Vagina (tissue), 2 donors: ENCODE measurements around the gene HSPA12A. TPM values are rescaled to one million over a fixed set of nuclear protein-coding genes. Genes with fewer than 3 reads are reported as not detected.

Experiments
- DNase-seq, 2 donors: peaks; one replicate each; pipeline ENCODE4 v3.0.0-alpha.2; 2017; ENCODE audit errors: extremely low spot score in 2 of 2
- H3K27ac ChIP-seq: fragments of 200-600 bp; sonication (generic); one replicate; pipeline ENCODE4 v1.5.1; 2019
- H3K27me3 ChIP-seq: fragments of 200-600 bp; sonication (generic); one replicate; pipeline ENCODE4 v1.5.1; 2019
- H3K36me3 ChIP-seq, 2 donors: fragments of 200-600 bp; sonication (generic); one replicate each; pipeline ENCODE4 v1.5.1; 2017 to 2019
- H3K4me1 ChIP-seq: fragments of 200-600 bp; sonication (generic); one replicate; pipeline ENCODE4 v1.5.1; 2019
- H3K4me3 ChIP-seq, 2 donors: fragments of 200-600 bp; sonication (generic); 1 replicate in 1 of 2; 2 replicates in 1 of 2; pipeline ENCODE4 v1.5.1; 2016 to 2019
- H3K9me3 ChIP-seq: fragments of 200-600 bp; sonication (generic); one replicate; pipeline ENCODE4 v1.5.1; 2019
- POLR2A ChIP-seq, 2 donors: fragments of 450-650 bp; IDR thresholded peaks; one replicate each; pipeline ENCODE4 v1.6.1; 2017; ENCODE audit warnings: antibody characterized with exemption in 2 of 2, mild to moderate bottlenecking in 2 of 2, moderate library complexity in 2 of 2
- POLR2AphosphoS5 ChIP-seq, 2 donors: sonication (generic); formaldehyde crosslinking; IDR thresholded peaks; one replicate each; pipeline ENCODE4 v1.9.0; 2017; ENCODE audit warnings: antibody characterized with exemption in 2 of 2, mild to moderate bottlenecking in 2 of 2, low read depth in 1 of 2; ENCODE audit not compliant: insufficient read depth in 1 of 2
- intact Hi-C: fragments of 100-400 bp; cut with DNase I; formaldehyde crosslinking; loops from one replicate; pipeline ENCODE4 v1.15.1; 2023
- total RNA-seq: library from RNA; depleted of rRNA; stranded (reverse); fragments of >200 nt; gene quantifications from one replicate; pipeline ENCODE4 v1.2.3, GENCODE V29; 2016
- TF ChIP-seq, protein P1 (sequence below), 3 experiments: fragments of 450-650 bp in 2 of 3; fragments of 200-600 bp in 1 of 3; sonication (generic) in 1 of 3; IDR thresholded peaks; one replicate each; pipeline ENCODE4 v1.5.1; 2017 to 2019; ENCODE audit warnings: antibody characterized with exemption in 3 of 3, mild to moderate bottlenecking in 2 of 3, moderate library complexity in 2 of 3

HSPA12A gene
- total RNA-seq, 1 donor from 2014 or later: 28.7 TPM

DNA sequence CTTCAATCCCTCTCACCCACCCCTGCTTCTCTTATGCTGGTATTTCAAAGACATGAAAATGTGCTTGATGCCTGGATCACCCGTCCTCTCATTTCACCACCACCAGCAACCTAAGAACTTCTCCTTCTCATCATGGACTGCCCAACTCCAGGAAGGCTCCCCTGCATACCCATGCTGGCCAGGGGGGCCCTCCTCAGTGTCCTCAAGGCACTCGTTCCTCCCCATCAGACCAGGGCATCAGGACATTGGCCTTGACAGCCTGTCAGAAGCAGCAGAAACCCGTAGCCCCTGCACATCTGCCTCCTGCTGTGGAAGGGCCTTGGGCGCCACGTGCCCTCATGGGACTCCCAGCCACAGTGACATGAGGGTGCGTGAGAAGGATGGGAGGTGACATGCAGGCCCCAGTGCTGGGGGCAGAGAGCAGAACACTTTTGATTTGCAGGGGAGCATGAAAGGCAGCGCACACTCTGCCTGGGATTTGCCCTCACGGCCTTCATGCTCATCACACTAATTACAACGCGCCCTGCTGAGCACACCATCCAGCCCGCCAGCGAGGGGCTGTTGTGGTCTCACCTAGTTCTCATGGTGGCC lies 1.9 kb upstream of the HSPA12A start:
- H3K4me3 ChIP-seq: no peak overlapping the region
- H3K27me3 ChIP-seq: no peaks in the 10 kb centered on the region
- H3K4me1 ChIP-seq: peaks cover 20% of the 10 kb centered on the region
- no peak for DNase-seq
- H3K9me3 ChIP-seq: no peaks in the 10 kb centered on the region
- intact Hi-C loops: no loop called here
- no peaks in the 10 kb centered on the region for H3K36me3 ChIP-seq
- TF ChIP-seq POLR2AphosphoS5 (IDR thresholded peaks at IDR 0.05; ENCODE audit: insufficient read depth in 1 of 2, low read depth in 1 of 2) (no peak), POLR2A (IDR thresholded peaks at IDR 0.05) (no peak)
- TF ChIP-seq, protein P1, sequence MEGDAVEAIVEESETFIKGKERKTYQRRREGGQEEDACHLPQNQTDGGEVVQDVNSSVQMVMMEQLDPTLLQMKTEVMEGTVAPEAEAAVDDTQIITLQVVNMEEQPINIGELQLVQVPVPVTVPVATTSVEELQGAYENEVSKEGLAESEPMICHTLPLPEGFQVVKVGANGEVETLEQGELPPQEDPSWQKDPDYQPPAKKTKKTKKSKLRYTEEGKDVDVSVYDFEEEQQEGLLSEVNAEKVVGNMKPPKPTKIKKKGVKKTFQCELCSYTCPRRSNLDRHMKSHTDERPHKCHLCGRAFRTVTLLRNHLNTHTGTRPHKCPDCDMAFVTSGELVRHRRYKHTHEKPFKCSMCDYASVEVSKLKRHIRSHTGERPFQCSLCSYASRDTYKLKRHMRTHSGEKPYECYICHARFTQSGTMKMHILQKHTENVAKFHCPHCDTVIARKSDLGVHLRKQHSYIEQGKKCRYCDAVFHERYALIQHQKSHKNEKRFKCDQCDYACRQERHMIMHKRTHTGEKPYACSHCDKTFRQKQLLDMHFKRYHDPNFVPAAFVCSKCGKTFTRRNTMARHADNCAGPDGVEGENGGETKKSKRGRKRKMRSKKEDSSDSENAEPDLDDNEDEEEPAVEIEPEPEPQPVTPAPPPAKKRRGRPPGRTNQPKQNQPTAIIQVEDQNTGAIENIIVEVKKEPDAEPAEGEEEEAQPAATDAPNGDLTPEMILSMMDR (IDR thresholded peaks at IDR 0.05): no peak
- no peak overlapping the region for H3K27ac ChIP-seq

DNA sequence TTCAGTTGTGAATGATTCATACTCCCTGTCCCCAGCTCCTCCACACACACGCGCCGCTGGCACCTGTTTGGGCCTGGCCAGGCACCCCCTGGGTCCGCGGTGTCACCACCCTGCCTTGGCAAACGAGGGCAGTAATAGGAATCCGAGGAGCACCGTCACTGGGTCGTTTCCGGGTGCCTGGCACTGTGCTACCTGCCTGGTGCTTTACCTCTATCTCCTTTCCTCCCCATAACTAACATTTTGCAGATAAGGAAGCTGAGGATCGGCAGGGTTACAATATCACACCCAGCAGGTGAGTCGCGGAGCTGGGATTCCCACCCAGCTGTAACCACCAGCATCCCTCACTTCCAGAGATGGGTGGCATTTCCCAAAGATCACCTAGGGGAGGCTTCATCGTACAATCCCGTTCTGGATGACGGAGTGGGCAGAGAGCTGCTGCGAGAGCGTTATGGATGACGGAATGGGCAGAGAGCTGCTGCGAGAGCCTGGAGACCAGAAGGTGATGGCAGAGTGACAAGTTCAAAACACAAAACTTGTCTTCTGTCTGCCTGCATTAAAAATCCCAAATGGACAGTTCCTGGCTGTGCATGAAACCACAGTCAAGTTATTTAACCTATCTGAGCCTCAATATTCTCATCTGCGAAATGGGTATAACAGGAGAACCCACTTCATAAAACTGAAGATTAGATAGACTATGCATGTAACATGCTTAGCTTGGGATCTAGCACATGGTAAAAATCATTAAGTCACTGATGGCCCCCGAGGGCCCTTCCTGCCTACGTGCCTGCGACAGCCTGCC lies 1.1 kb upstream of the HSPA12A start:
- no peaks in the 10 kb centered on the region for H3K27me3 ChIP-seq
- no peaks in the 10 kb centered on the region for H3K9me3 ChIP-seq
- intact Hi-C loops: no loop called here
- H3K27ac ChIP-seq: peak overlapping the region; percentile 82
- no peak for DNase-seq
- no peaks in the 10 kb centered on the region for H3K36me3 ChIP-seq
- H3K4me3 ChIP-seq: peak overlapping the region; percentile 59 to 94
- peaks cover 20% of the 10 kb centered on the region for H3K4me1 ChIP-seq
- no peak for TF ChIP-seq POLR2A (IDR thresholded peaks at IDR 0.05)
- TF ChIP-seq, protein P1 (IDR thresholded peaks at IDR 0.05): no peak
- TF ChIP-seq POLR2AphosphoS5 (IDR thresholded peaks at IDR 0.05; ENCODE audit: insufficient read depth in 1 of 2, low read depth in 1 of 2): peak in 1 of 2 donors; percentile 15

DNA sequence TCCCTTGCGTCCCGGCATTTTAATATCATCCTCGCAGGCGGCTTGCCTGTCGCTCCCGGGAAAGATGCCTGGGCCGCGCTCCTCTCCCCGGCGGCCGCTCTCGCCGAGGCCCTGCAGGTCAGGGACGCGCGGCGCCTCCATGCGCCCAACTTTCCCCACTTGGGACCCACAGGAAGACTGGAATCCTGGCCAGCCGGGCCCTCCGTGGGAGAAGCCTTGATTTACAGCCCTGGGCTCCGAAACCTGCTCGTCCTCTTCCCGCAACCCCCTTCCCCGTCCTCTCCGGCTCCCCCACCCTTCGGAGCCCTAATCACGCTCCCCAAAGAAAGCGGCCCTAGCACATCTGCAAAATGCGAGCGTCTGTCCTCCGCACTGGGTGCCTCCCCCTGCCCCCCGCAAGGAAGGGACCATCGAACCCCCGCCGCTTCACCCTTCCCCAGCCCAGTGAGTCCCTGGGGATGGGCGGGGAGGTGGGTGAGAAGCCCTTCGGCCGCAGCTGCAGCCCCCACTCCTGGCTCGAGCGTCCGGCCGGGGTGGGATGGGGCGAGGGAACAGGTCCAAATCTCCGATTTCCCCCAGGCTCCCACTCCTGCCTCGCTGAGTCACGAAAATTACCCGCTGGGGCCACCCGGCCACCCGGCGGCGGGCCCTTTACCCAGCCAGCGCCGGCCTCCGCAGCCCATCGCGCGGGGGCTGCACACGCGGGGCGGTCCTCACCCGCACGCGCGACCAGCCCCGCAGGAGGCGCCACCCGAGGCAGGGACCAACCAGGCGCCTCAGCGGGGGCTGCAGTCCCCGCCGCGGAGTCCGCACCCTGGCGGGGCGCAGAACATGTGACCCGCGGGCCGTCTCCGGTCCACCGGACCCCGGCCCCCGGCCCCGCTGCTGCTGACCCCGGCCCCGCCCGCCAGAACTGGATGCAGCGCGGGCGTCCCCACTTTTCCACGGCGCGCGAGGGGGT lies 695 bp downstream of the HSPA12A start:
- no peaks in the 10 kb centered on the region for H3K36me3 ChIP-seq
- peak overlapping the region; percentile 82 for H3K27ac ChIP-seq
- TF ChIP-seq POLR2AphosphoS5 (IDR thresholded peaks at IDR 0.05; ENCODE audit: insufficient read depth in 1 of 2, low read depth in 1 of 2) (peak in 1 of 2 donors; percentile 41), POLR2A (IDR thresholded peaks at IDR 0.05) (no peak)
- H3K4me1 ChIP-seq: peaks cover 25% of the 10 kb centered on the region
- no peaks in the 10 kb centered on the region for H3K27me3 ChIP-seq
- H3K4me3 ChIP-seq: peak overlapping the region; percentile 59 to 94
- DNase-seq: no peak
- intact Hi-C loops: no loop called here
- H3K9me3 ChIP-seq: no peaks in the 10 kb centered on the region

DNA sequence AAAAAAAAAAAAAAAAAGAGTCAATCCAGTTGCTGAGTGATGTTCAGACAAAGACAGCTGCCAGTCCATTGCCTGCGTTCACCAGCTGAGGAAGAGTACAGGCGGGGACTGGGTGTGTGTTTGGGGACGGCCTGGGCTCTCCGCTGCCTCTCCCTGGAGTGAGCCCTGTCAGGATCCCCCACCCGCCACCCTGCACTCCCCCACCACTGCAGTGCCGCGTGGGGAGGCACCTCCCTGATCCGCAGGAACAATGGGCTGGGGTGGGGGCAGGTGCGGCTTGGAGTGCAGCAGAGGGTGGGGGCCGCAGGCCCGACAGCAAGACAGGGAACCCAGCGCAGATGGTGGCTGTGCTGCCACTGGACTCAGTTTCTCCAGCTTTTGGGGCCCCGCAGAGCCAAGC lies 1.4 kb downstream of the HSPA12A start:
- Histone ChIP-seq H3K9me3 (no peaks in the 10 kb centered on the region), H3K27ac (peak overlapping the region; percentile 82), H3K27me3 (no peaks in the 10 kb centered on the region), H3K4me1 (peaks cover 25% of the 10 kb centered on the region), H3K36me3 (no peaks in the 10 kb centered on the region), H3K4me3 (peak overlapping the region; percentile 59 to 94)
- no peak for DNase-seq
- intact Hi-C loops: no loop called here
- TF ChIP-seq POLR2A (IDR thresholded peaks at IDR 0.05): no peak
- TF ChIP-seq POLR2AphosphoS5 (IDR thresholded peaks at IDR 0.05; ENCODE audit: insufficient read depth in 1 of 2, low read depth in 1 of 2): no peak
- TF ChIP-seq, protein P1 (IDR thresholded peaks at IDR 0.05): no peak

DNA sequence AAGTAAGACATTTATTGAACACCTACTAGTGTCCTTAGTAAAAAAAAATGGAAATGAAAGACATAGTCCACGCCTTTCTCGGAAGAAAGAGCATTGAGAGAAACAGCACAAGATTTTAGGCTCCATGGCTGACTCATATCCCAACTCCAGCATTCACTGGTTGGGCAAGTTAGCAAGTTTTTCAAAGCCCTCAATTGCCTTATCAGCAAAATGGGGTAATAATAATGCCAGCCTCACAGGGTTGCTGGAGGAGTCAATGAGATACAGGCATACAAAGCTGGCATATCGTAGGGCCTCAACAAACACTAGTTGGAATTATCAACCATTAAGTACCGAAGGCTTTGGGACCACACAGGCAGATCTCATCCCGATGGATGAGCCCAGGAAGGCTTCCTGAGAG lies 4.0 kb downstream of the HSPA12A start:
- no peak for DNase-seq
- Histone ChIP-seq H3K36me3 (no peaks in the 10 kb centered on the region), H3K27me3 (no peaks in the 10 kb centered on the region), H3K27ac (no peak overlapping the region), H3K9me3 (no peaks in the 10 kb centered on the region), H3K4me1 (peaks cover 19% of the 10 kb centered on the region), H3K4me3 (no peak overlapping the region)
- intact Hi-C loops: no loop called here
- TF ChIP-seq, protein P1 (IDR thresholded peaks at IDR 0.05): no peak
- TF ChIP-seq POLR2AphosphoS5 (IDR thresholded peaks at IDR 0.05; ENCODE audit: insufficient read depth in 1 of 2, low read depth in 1 of 2) (no peak), POLR2A (IDR thresholded peaks at IDR 0.05) (no peak)
